T-helper 2 cell treated with Interferon-gamma antibody and Interleukin-4, amounts not matched to agents 100 ng/mL and 5 ng/mL, for 36 hours (primary cell): ENCODE data around the gene DDI1. TPM values are rescaled to one million over a fixed set of nuclear protein-coding genes. Genes with fewer than 3 reads are reported as not detected.

ENCODE experiments used
- intact Hi-C: fragments of 100-400 bp; cut with micrococcal nuclease; formaldehyde crosslinking; loops from one replicate; pipeline ENCODE4 v1.15.1; 2023
- total RNA-seq: library from RNA; stranded (reverse); gene quantifications from 2 replicates; pipeline ENCODE4 v1.2.3, GENCODE V29; 2022

The DDI1 gene
- not detected in 2 replicates for total RNA-seq

GRCh38 chr11:104036588-104036987 lies at the start of gene DDI1:
Gene DDI1, plus strand, starts transcription at chr11:104036640. Its CDS starts 183 bp downstream, at chr11:104036823.
- intact Hi-C loops: no loop called here

- intact Hi-C loops: no loop called here
Measured at GRCh38 chr11:103987629-103988594, 48.5 kb upstream of the DDI1 start.

- intact Hi-C loops: no loop called here
Measured at GRCh38 chr11:103988595-103988969, 47.9 kb upstream of the DDI1 start.

GRCh38 chr11:103993507-103993906 lies 42.9 kb upstream of the DDI1 start:
- intact Hi-C loops: no loop called here

GRCh38 chr11:103994094-103994493 lies 42.3 kb upstream of the DDI1 start:
- intact Hi-C loops: no loop called here

GRCh38 chr11:103994518-103994917 lies 41.9 kb upstream of the DDI1 start:
- intact Hi-C loops: no loop called here

- intact Hi-C loops: no loop called here
Measured at GRCh38 chr11:103995896-103996295, 40.5 kb upstream of the DDI1 start.

GRCh38 chr11:103997082-103997481 lies 39.4 kb upstream of the DDI1 start:
- intact Hi-C loops: no loop called here

- intact Hi-C loops: no loop called here
Measured at GRCh38 chr11:103998826-103999508, 37.5 kb upstream of the DDI1 start.

GRCh38 chr11:104000798-104001197 lies 35.6 kb upstream of the DDI1 start:
- intact Hi-C loops: no loop called here

- intact Hi-C loops: no loop called here
Measured at GRCh38 chr11:104001561-104002056, 34.8 kb upstream of the DDI1 start.

- intact Hi-C loops: no loop called here
Measured at GRCh38 chr11:104003491-104003890, 32.9 kb upstream of the DDI1 start.

GRCh38 chr11:104005234-104005855 lies 31.1 kb upstream of the DDI1 start:
- intact Hi-C loops: no loop called here

- intact Hi-C loops: no loop called here
Measured at GRCh38 chr11:104009744-104010143, 26.7 kb upstream of the DDI1 start.

- intact Hi-C loops: no loop called here
Measured at GRCh38 chr11:104011044-104011443, 25.4 kb upstream of the DDI1 start.

GRCh38 chr11:104015649-104016415 lies 20.6 kb upstream of the DDI1 start:
- intact Hi-C loops: no loop called here

GRCh38 chr11:104024572-104024971 lies 11.9 kb upstream of the DDI1 start:
- intact Hi-C loops: no loop called here

GRCh38 chr11:104028476-104029263 lies 7.8 kb upstream of the DDI1 start:
- intact Hi-C loops: no loop called here

- intact Hi-C loops: no loop called here
Measured at GRCh38 chr11:104033134-104033533, 3.3 kb upstream of the DDI1 start.

GRCh38 chr11:104033561-104033960 lies 2.9 kb upstream of the DDI1 start:
- intact Hi-C loops: no loop called here
